H1 (cell line): Measurements from ENCODE around the gene ZNF536. TPM values are rescaled to one million over a fixed set of nuclear protein-coding genes. Genes with fewer than 3 reads are reported as not detected.

Experiments
- CTCF ChIA-PET: fragments of 300-600 bp; sonication (Branson Sonifier 250); formaldehyde crosslinking; loops from one replicate; lab custom pipeline; 2021; ENCODE audit not compliant: partially characterized antibody; lab: Charles Lee
- POLR2A ChIA-PET: fragments of 300-600 bp; sonication (Branson Sonifier 250); formaldehyde crosslinking; loops from one replicate; lab custom pipeline; 2021; ENCODE audit warnings: inconsistent platforms; ENCODE audit not compliant: partially characterized antibody; lab: Charles Lee
- DNase-seq, 2 experiments: peaks; one replicate each; pipeline versions ENCODE4 v3.0.0 to v3.0.0-alpha.2; 2010 to 2022; ENCODE audit warnings: low spot score in 2 of 2, low read depth in 1 of 2, mixed read lengths in 1 of 2
- FAIRE-seq: peaks from 2 replicates; lab custom pipeline; 2011; peaks lifted over from hg19 to GRCh38; lab: Jason Lieb, UNC
- H2AFZ ChIP-seq: 2 replicates; pipeline ENCODE4 v1.8.1; 2012; ENCODE audit warnings: low read length, inconsistent platforms
- H2AK5ac ChIP-seq: 2 replicates; pipeline ENCODE4 v1.6.1; 2013; ENCODE audit warnings: low read depth, low read length
- H2BK120ac ChIP-seq: replicated peaks from 2 replicates; pipeline ENCODE3; 2013; ENCODE audit warnings: low read depth, low read length, inconsistent platforms
- H2BK12ac ChIP-seq: 2 replicates; pipeline ENCODE4 v1.6.1; 2013; ENCODE audit warnings: low read depth, low read length
- H2BK15ac ChIP-seq: 2 replicates; pipeline ENCODE4 v1.6.1; 2013; ENCODE audit warnings: low read length
- H2BK20ac ChIP-seq: 2 replicates; pipeline ENCODE4 v1.6.1; 2013; ENCODE audit warnings: low read length
- H2BK5ac ChIP-seq: 2 replicates; pipeline ENCODE4 v1.6.1; 2013; ENCODE audit warnings: low read depth, low read length
- H3K14ac ChIP-seq: 2 replicates; pipeline ENCODE4 v1.6.1; 2013; ENCODE audit warnings: inconsistent platforms; ENCODE audit not compliant: insufficient read length
- H3K18ac ChIP-seq: 2 replicates; pipeline ENCODE4 v1.6.1; 2013; ENCODE audit warnings: low read length; ENCODE audit errors: extremely low read depth
- H3K23ac ChIP-seq: 2 replicates; pipeline ENCODE4 v1.6.1; 2013; ENCODE audit warnings: inconsistent platforms; ENCODE audit not compliant: insufficient read length
- H3K23me2 ChIP-seq: 2 replicates; pipeline ENCODE4 v1.6.1; 2013; ENCODE audit warnings: low read depth, low read length
- H3K27ac ChIP-seq: 2 replicates; pipeline ENCODE4 v1.6.1; 2011; ENCODE audit warnings: low read depth, low read length, inconsistent platforms
- H3K27me3 ChIP-seq, 4 experiments: replicated peaks in 1 of 4; 1 replicate in 1 of 4; 2 replicates in 3 of 4; pipeline versions ENCODE4 v1.6.1 to v1.8.1; 2011 to 2013; ENCODE audit warnings: low read length in 3 of 4, mild to moderate bottlenecking in 3 of 4, inconsistent platforms in 2 of 4, mixed read lengths in 2 of 4, moderate library complexity in 1 of 4; ENCODE audit not compliant: control insufficient read depth in 3 of 4, insufficient read depth in 3 of 4; ENCODE audit errors: extremely low read depth in 1 of 4
- H3K36me3 ChIP-seq, 4 experiments: 2 replicates each; pipeline versions ENCODE4 v1.6.1 to v1.8.1; 2011 to 2013; ENCODE audit warnings: mild to moderate bottlenecking in 4 of 4, low read length in 3 of 4, moderate library complexity in 2 of 4, control low read depth in 1 of 4, inconsistent platforms in 1 of 4; ENCODE audit not compliant: insufficient read depth in 4 of 4, control insufficient read depth in 2 of 4
- H3K4ac ChIP-seq: replicated peaks from 2 replicates; pipeline ENCODE3; 2013; ENCODE audit warnings: low read length, low read depth, mixed read lengths, inconsistent platforms; ENCODE audit not compliant: insufficient read length
- H3K4me1 ChIP-seq, 4 experiments: replicated peaks in 1 of 4; 1 replicate in 1 of 4; 2 replicates in 3 of 4; pipeline versions ENCODE4 v1.6.1 to v1.8.1; 2011 to 2013; ENCODE audit warnings: low read length in 3 of 4, inconsistent platforms in 2 of 4, mixed read lengths in 1 of 4; ENCODE audit not compliant: insufficient read depth in 4 of 4, control insufficient read depth in 3 of 4
- H3K4me2 ChIP-seq, 2 experiments: 2 replicates each; pipeline versions ENCODE4 v1.6.1 to v1.8.1; 2011 to 2013; ENCODE audit warnings: low read depth in 2 of 2, low read length in 2 of 2, control low read depth in 1 of 2, inconsistent platforms in 1 of 2, mild to moderate bottlenecking in 1 of 2; ENCODE audit not compliant: insufficient read depth in 1 of 2
- H3K4me3 ChIP-seq, 4 experiments: fragments of 200-600, 300-600 bp in 1 of 4; sonication (generic), shearing (Covaris generic), sonication (Bioruptor Twin) in 1 of 4; 2 replicates each; pipeline versions ENCODE4 v1.5.1 to v1.8.1; 2011 to 2016; ENCODE audit warnings: low read length in 4 of 4, low read depth in 3 of 4, control low read depth in 2 of 4, inconsistent platforms in 2 of 4, mild to moderate bottlenecking in 2 of 4, mixed read lengths in 1 of 4, moderate library complexity in 1 of 4; ENCODE audit not compliant: insufficient read depth in 2 of 4; ENCODE audit errors: extremely low read depth in 1 of 4
- H3K56ac ChIP-seq: replicated peaks from 2 replicates; pipeline ENCODE3; 2013; ENCODE audit warnings: low read depth, mild to moderate bottlenecking, mixed read lengths, low read length, inconsistent platforms; ENCODE audit not compliant: insufficient read length
- H3K79me1 ChIP-seq: 2 replicates; pipeline ENCODE4 v1.6.1; 2013; ENCODE audit warnings: low read depth, low read length, control low read depth
- H3K79me2 ChIP-seq, 2 experiments: 2 replicates each; pipeline versions ENCODE4 v1.6.1 to v1.8.1; 2012 to 2013; ENCODE audit warnings: low read length in 2 of 2, mild to moderate bottlenecking in 2 of 2, inconsistent platforms in 1 of 2; ENCODE audit not compliant: insufficient read depth in 2 of 2, control insufficient read depth in 1 of 2
- H3K9ac ChIP-seq, 4 experiments: replicated peaks in 1 of 4; 1 replicate in 1 of 4; 2 replicates in 3 of 4; pipeline versions ENCODE4 v1.6.1 to v1.8.1; 2011 to 2013; ENCODE audit warnings: low read depth in 3 of 4, low read length in 3 of 4, control low read depth in 2 of 4, mild to moderate bottlenecking in 2 of 4, moderate library complexity in 2 of 4, inconsistent platforms in 1 of 4; ENCODE audit errors: extremely low read depth in 1 of 4
- H3K9me3 ChIP-seq, 2 experiments: 2 replicates each; pipeline versions ENCODE4 v1.6.1 to v1.8.1; 2012 to 2013; ENCODE audit warnings: mild to moderate bottlenecking in 2 of 2, moderate library complexity in 2 of 2, control low read depth in 1 of 2, inconsistent platforms in 1 of 2, low read depth in 1 of 2, low read length in 1 of 2, mixed read lengths in 1 of 2; ENCODE audit not compliant: insufficient read depth in 2 of 2
- H4K20me1 ChIP-seq, 2 experiments: replicated peaks in 1 of 2; 2 replicates each; pipeline versions ENCODE3 to v1.8.1; 2011 to 2013; ENCODE audit warnings: inconsistent platforms in 2 of 2, low read length in 2 of 2, mild to moderate bottlenecking in 1 of 2; ENCODE audit not compliant: insufficient read depth in 2 of 2, control insufficient read depth in 1 of 2
- H4K5ac ChIP-seq: 2 replicates; pipeline ENCODE4 v1.6.1; 2013; ENCODE audit warnings: low read length, low read depth, mixed read lengths, inconsistent platforms; ENCODE audit not compliant: insufficient read length
- H4K8ac ChIP-seq: 2 replicates; pipeline ENCODE4 v1.8.0; 2013; ENCODE audit warnings: mild to moderate bottlenecking, moderate library complexity, low read length, inconsistent platforms; ENCODE audit not compliant: insufficient read depth; ENCODE audit errors: extremely low read depth
- H4K91ac ChIP-seq: replicated peaks from 2 replicates; pipeline ENCODE3; 2013; ENCODE audit warnings: low read length, mixed read lengths, inconsistent platforms; ENCODE audit not compliant: insufficient read length
- ASH2L ChIP-seq: fragments of 200-600, 300-600 bp; sonication (generic); IDR thresholded peaks from one replicate; pipeline ENCODE4 v1.7.1; 2017; ENCODE audit warnings: low read length
- BACH1 ChIP-seq: IDR thresholded peaks from 2 replicates; pipeline ENCODE4 v1.6.1; 2012; ENCODE audit warnings: low read length, improper control_type of control experiment
- EP300 ChIP-seq, 2 experiments: IDR thresholded peaks; 1 replicate in 1 of 2; 2 replicates in 1 of 2; pipeline ENCODE4 v1.6.1; 2011 to 2012; ENCODE audit warnings: low read depth in 2 of 2, low read length in 2 of 2, mild to moderate bottlenecking in 2 of 2, borderline replicate concordance in 1 of 2, inconsistent platforms in 1 of 2, moderate library complexity in 1 of 2
- GABPA ChIP-seq: IDR thresholded peaks from 2 replicates; pipeline ENCODE4 v1.6.1; 2011; ENCODE audit warnings: mild to moderate bottlenecking, low read length, moderate library complexity, borderline replicate concordance; ENCODE audit not compliant: insufficient read depth
- HDAC6 ChIP-seq: IDR thresholded peaks from one replicate; pipeline ENCODE4 v1.7.1; 2012; ENCODE audit warnings: low read depth, mild to moderate bottlenecking, inconsistent platforms, low read length, moderate library complexity
- JUN ChIP-seq: IDR thresholded peaks from 2 replicates; pipeline ENCODE4 v1.6.1; 2011; ENCODE audit warnings: low read depth, mild to moderate bottlenecking, improper control_type of control experiment, low read length
- NRF1 ChIP-seq: IDR thresholded peaks from 2 replicates; pipeline ENCODE4 v1.6.1; 2011; ENCODE audit warnings: mild to moderate bottlenecking, low read depth, low read length, improper control_type of control experiment
- POLR2A ChIP-seq, 2 experiments: IDR thresholded peaks; 1 replicate in 1 of 2; 2 replicates in 1 of 2; pipeline ENCODE4 v1.6.1; 2011; ENCODE audit warnings: low read depth in 2 of 2, low read length in 2 of 2, mild to moderate bottlenecking in 2 of 2; ENCODE audit errors: control extremely low read depth in 1 of 2
- SRF ChIP-seq: IDR thresholded peaks from 2 replicates; pipeline ENCODE4 v1.6.1; 2011; ENCODE audit warnings: mild to moderate bottlenecking, low read depth, low read length, moderate library complexity
- TAF1 ChIP-seq: IDR thresholded peaks from 2 replicates; pipeline ENCODE4 v1.6.1; 2011; ENCODE audit warnings: mild to moderate bottlenecking, low read depth, low read length
- TEAD4 ChIP-seq: IDR thresholded peaks from 2 replicates; pipeline ENCODE4 v1.6.1; 2012; ENCODE audit warnings: low read depth, low read length, inconsistent platforms, mixed read lengths
- USF2 ChIP-seq: IDR thresholded peaks from 2 replicates; pipeline ENCODE4 v1.6.1; 2011; ENCODE audit warnings: low read length, improper control_type of control experiment
- YY1 ChIP-seq: IDR thresholded peaks from 2 replicates; pipeline ENCODE4 v1.6.1; 2011; ENCODE audit warnings: low read depth, mild to moderate bottlenecking, low read length
- WGBS, 2 experiments: shearing (Covaris generic) in 1 of 2; methylation state at CpG; one replicate each; pipeline versions ENCODE4 v1.1.6 to v1.1.7; 2013 to 2015; ENCODE audit warnings: low lambda C conversion rate in 2 of 2, mixed read lengths in 2 of 2, inconsistent platforms in 1 of 2, low coverage in 1 of 2, missing lambda C conversion rate in 1 of 2; ENCODE audit not compliant: insufficient replicate concordance in 2 of 2, insufficient coverage in 1 of 2, insufficient read length in 1 of 2; ENCODE audit errors: extremely low coverage in 1 of 2, missing lambda C conversion rate in 1 of 2; 5-methylcytosine and 5-hydroxymethylcytosine counted together
- polyA plus RNA-seq, 7 experiments: library from polyadenylated mRNA; depleted of rRNA in 3 of 7; stranded (reverse) in 5 of 7; unstranded in 2 of 7; fragments of >200 nt in 5 of 7; fragments of 200-250 nt in 2 of 7; gene quantifications; 1 replicate in 5 of 7; 2 replicates in 1 of 7; 4 replicates in 1 of 7; pipeline versions ENCODE4 v1.2.1 to v1.2.3, GENCODE V29; 2011 to 2013; ENCODE audit warnings: missing spikeins in 2 of 7, mixed read lengths in 2 of 7
- total RNA-seq: library from RNA; stranded (reverse); fragmentation: NEBNext Ultra II Directional; extraction: Animal tissue kit (Norgen Biotek cat#: 25700); gene quantifications from 2 replicates; pipeline ENCODE4 v1.2.1, GENCODE V29; 2021

ZNF536 gene
- total and polyA plus RNA-seq, 2 of the 8 experiments (the other 6 are each of a cell fraction or from before 2014, with no cell fraction given), result 0.09 to 0.11 TPM

GRCh38 chr19:30353394-30353945, 18.7 kb upstream of the ZNF536 start:
- Histone ChIP-seq H2BK12ac (no peak overlapping the region), H3K23ac (no peak overlapping the region), H2BK5ac (no peak overlapping the region), H3K27ac (no peak overlapping the region), H3K23me2 (no peaks in the 10 kb centered on the region), H3K4me2 (no peak overlapping the region), H3K4me3 (no peak overlapping the region), H4K5ac (no peak overlapping the region), H3K79me1 (no peaks in the 10 kb centered on the region; the same call in 1 of the 2 replicates), H3K18ac (no peak overlapping the region), H3K9me3 (no peaks in the 10 kb centered on the region), H2BK15ac (no peak overlapping the region), H3K36me3 (no peaks in the 10 kb centered on the region), H4K8ac (no peak overlapping the region; the same call in 1 of the 2 replicates), H3K79me2 (no peaks in the 10 kb centered on the region), H3K4me1 (peaks cover 3 to 19% (median 12%) of the 10 kb centered on the region in 4 experiments; a peak in 5 of 7 replicates), H4K20me1 (no peaks in the 10 kb centered on the region), H3K9ac (no peak overlapping the region), H3K27me3 (no peaks in the 10 kb centered on the region), H2BK120ac (no peak overlapping the region), H3K56ac (no peak overlapping the region), H3K4ac (no peak overlapping the region), H2AK5ac (no peak overlapping the region), H2AFZ (no peak overlapping the region), H4K91ac (peak overlapping the region; percentile 20), H2BK20ac (no peak overlapping the region), H3K14ac (no peak overlapping the region)
- DNase-seq, result no peak
- CTCF ChIA-PET, result interaction anchor here (1.3 kb wide), 1 partner anchor 85 kb away, joined by 3 read pairs; no protein-coding TSS in a partner anchor
- no peak for FAIRE-seq
- 94% methylated on average over 12 of the region's 13 CpGs; no CpG with 5 or more reads in 1 of the 2 experiments for WGBS, 2 experiments
- POLR2A ChIA-PET, result no interaction called here
- TF ChIP-seq ASH2L, result no peak
- TF ChIP-seq POLR2A (IDR thresholded peaks at IDR 0.05; ENCODE audit: control extremely low read depth in 1 of 2, low read depth in 2 of 2, low read length in 2 of 2), result no peak
- no peak for TF ChIP-seq TEAD4
- TF ChIP-seq SRF, result no peak
- no peak for TF ChIP-seq NRF1
- no peak for TF ChIP-seq EP300 (IDR thresholded peaks at IDR 0.05; ENCODE audit: borderline replicate concordance in 1 of 2, low read depth in 2 of 2, low read length in 2 of 2)
- no peak for TF ChIP-seq USF2
- no peak for TF ChIP-seq BACH1
- TF ChIP-seq GABPA, result no peak
- TF ChIP-seq HDAC6, result no peak
- TF ChIP-seq YY1, result no peak
- no peak for TF ChIP-seq TAF1
- TF ChIP-seq JUN, result no peak
